Globus pallidus (tissue), 1 donor: ENCODE data around the gene SLC7A9.
"Not testable (repeated sequence)": the region's sequence is repeated elsewhere in the genome, so short reads cannot be mapped to it uniquely, and the experiment has no call there.

ENCODE experiments used
- DNase-seq: peaks from one replicate; pipeline ENCODE4 v3.0.0-alpha.2; 2015; ENCODE audit warnings: low spot score

SLC7A9 gene

DNA sequence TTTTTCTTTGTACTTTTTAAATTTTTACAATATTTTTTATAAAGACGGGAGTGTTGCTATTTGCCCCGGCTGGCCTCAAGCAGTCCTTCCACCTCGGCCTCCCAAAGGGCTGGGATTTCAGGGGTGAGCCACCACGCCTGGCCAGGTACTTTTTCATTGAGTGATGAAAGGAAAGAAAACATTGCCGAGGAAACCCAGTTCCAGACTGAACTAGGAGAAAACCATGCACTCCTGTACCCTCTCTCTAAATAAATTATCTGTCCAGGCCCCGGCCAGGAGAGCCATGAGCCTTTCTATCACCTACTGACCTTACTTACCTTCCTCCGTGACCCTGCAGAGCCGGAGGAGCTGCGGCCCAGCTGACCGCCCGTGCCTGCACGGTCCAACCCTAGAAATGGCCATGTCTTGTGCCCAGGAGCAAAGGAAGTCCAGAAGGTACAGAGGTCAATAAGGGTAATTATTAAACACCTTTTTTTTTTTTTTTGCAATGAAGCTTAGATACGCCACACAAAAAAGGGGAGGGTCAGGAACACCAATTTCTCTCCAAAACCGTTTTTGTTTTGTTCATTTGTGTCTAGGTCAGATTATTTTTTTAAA lies at the start of gene SLC7A9:
TSS of gene SLC7A9 (minus strand) at position 399 of the 597 bp plus-strand sequence. CDS start 1,233 bp downstream, outside the sequence.
- no peak for DNase-seq

DNA sequence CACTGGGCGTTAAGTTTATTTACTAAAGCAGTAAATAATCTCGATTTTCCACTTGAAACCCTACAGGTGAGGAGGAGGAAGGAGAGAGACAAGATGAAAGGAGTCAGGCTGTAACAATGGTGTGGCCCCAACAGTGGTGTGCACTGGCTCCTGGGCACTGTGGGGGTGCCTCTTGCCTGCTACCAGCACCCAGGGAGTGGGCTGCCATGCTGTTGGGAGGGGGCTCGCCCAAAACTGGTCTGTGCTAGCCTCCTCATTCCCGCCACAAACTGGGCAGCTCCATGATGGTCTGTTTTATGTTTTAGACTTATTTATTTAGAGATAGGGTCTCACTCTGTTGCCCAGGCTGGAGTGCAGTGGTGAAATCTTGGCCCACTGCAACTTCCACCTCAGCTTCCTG lies 49.8 kb upstream of the SLC7A9 start:
- DNase-seq: no peak

DNA sequence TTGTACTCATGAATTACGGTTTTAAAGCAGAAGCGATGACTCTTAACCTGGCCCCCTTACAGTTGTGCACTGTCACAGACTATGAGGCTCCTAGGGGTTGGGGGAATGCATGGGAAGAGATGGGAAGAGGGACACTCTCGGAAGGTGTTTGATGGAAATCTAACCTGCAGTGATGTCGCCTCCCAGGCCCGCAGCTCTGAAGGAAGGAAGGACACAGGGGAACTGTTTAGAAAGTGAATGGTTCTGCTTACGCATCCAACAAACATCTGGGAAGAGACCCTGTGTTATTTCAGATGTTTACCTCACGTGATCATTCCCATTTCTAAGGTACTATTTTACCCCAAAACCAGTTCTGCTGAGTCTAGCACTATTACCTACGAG lies 48.0 kb upstream of the SLC7A9 start:
- DNase-seq: no peak

DNA sequence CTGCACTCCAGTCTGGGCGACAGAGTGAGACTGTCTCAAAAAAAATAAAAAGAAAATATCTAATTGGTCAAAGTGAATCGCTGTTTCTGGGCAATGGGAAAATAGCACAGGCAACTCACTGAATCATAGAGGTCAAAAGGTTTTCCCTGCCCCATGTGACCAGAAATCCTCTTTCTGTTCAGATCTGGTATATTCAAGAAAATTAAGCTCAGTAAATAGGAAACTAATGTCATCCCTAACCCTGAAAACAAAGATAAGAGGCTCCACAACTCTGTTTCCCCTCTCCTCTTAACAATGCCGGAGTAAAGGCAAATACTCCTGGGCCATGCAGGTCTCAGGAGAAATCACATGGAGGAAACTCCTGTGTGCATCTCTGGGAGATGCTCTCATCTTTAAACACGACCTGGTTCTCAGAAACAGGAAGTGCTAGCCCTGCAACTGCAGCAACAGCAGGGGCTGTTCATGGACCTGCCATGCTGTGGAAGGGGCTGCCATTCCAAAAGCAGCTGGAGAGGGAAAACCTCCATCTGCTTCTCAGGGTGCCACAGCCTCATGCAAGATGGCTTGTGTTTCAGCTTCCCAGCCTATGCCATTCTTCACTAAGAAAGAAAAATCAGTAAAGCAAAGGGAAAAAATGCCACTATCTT lies 47.5 kb upstream of the SLC7A9 start:
- DNase-seq: no peak

DNA sequence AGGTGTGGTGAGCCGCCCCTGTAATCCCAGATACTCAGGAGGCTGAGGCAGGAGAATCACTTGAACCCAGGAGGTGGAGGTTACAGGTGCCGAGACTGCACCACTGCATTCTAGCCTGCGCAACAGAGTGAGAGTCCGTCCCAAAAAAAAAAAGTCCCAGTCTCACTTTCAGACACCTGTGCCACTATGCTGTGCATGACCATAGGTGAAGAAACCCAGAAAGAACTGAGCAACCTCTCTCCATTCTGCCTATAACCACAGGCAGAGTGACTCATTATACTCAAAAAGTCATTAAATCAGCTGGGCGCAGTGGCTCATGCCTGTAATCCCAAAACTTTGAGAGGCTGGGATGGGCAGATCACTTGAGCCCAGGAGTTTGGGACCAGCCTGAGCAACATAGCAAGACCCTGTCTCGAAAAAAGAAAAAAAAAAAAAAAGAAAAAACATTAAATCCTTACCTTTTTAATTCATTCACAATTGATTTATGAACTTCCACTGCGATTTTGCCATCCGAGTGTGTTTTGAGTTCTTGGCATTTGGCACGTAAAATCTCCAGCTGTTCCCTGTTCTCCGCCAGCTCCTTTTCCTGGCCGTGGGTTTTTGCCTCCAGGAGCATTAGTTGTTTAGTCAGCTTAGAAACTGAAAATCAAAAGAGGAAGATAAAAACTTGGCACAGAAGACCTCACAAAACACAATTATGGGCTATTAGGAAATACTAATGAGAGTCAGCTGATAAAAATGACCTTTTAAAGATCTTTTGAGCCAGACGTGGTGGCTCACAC lies 45.5 kb upstream of the SLC7A9 start:
- no peak for DNase-seq

DNA sequence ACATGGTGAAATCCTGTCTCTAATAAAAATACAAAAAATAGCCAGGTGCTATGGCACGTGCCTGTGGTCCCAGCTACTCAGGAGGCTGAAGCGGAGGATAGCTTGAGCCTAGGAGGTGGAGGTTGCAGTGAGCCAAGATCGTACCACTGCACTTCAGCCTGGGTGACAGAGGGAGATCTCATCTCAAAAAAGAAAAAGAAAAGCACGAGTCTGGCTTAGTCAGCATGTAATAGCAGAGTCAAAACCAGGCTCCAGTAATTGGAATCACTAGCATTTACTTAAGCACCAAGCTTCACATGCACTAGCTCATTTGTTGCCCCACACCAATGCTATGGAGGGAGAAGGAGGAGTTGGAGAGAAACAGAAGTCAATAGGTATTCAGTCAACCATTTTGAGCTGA lies 41.9 kb upstream of the SLC7A9 start:
- DNase-seq: no peak

DNA sequence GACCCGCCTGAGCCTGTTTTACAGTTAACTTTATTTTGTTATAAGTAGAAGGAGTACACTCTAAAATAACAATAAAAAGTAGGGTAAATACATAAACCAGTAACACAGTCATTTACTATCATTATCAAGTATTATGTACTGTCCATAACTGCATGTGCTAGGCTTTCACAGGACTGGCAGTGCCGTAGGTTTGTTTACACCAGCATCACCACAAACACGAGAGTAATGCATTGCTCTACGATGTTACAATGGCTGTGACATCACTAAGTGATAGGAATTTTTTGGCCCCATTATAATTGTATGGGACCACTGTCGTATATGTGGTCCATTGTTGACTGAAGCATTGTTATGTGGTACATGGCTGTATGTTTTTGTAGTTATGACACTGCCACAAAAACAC lies 41.3 kb upstream of the SLC7A9 start:
- no peak for DNase-seq

DNA sequence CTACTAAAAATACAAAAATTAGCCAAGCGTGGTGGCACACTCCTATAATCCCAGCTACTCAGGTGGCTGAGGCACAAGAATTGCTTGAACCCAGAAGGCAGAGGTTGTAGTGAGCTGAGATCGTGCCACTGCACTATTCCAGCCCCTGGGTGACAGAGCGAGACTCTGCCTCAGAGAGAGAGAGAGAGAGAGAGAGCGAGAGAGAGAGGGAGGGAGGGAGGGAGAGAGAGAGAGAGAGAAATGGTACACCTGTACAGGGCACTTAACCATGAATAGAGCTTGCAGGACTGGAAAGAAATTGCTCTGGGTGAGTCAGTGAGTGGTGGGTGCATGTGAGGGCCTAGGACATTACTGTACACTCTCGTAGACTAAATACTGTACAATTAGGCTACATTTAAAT lies 40.5 kb upstream of the SLC7A9 start:
- DNase-seq: no peak

DNA sequence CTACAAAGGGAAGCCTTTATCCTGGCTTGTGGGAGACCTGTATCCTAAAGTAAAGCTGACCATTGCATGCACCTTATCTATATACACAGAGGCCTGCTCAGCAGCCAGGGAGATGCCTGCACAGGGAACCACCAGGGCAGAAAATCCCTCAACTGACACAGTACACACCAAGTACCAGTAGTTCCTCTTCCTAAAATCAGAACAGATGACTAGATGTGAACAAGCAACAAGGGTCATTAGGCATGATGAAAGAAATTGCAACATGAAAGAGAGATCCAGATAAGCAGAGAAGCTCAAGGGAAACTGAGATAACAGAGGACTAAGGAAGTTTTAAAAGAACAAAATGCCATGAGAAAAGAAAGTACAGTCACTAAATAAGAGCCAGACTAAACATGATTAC lies 39.7 kb upstream of the SLC7A9 start:
- DNase-seq: no peak

DNA sequence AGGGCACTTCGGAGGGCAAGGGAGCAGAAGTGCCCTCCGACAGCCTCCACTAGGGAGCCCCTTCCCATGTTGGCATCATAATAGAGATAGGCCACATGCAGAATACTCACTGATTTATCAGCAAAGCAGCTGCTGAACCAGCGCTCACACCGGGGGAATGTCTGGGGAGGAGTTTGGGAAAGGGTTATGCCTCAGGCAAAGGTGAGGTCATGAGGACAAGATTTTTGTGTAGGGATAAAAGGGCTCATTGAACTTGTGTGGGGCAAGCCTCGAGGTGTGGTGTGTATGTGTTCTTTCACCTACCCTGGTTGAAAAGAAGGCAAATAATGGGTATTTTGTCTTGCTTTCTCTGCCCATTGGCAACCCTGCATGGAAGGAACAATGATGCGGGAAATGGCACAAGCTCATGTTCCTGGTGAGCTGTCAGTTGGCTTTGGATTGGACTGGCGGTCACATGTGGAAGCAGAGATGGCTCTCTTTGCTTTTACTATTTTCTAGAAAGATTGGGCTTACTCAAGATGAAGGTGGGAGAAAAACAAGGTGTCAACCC lies 39.1 kb upstream of the SLC7A9 start:
- DNase-seq: no peak

DNA sequence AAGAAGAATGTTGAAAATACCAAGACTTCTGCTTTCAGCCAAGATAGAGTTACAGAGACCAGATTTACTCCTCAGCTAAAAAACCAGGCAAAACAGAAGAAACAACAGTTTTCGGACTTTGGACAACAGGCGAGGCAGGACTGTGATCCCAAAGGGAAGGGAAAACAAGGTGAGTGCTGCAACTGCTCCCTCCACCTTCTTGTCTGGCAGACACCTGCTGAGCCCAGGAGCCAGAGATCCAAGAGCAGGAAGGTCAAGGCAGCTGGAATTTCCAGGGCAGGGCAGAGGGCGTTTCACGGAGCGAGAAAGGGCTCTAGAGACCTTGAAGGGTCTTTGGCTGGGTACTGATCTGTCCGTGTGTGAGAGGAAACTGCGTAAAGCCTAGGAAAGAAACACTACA lies 32.9 kb upstream of the SLC7A9 start:
- DNase-seq: no peak

DNA sequence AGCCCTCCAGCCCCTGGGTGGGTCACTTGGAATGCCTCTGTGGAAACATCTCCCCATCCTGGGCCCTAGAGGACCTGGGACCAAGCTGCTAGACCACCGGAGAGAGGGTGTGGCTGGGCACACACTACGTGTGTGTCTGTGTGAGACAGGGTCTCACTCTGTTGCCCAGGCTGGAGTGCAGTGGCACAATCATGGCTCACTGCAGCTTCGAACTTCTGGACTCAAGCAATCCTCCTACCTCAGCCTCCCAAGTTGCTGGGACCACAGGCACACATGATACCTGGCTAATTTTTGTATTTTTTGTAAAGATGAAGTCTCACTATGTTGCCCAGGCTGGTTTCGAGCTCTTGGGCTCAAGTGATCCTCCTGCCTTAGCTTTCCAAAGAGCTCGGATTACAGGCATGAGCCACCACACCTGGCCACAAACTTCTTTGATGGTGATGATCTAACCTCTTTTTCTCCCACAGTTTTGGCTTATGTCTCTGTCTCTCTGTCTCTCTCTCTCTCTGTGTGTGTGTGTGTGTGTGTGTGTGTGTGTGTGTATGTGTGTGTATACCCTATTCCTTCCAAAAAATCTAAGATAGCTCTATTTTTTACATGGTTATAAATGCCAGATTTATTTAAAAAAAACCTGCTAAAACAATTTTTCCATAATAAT lies 32.1 kb upstream of the SLC7A9 start:
- DNase-seq: no peak

DNA sequence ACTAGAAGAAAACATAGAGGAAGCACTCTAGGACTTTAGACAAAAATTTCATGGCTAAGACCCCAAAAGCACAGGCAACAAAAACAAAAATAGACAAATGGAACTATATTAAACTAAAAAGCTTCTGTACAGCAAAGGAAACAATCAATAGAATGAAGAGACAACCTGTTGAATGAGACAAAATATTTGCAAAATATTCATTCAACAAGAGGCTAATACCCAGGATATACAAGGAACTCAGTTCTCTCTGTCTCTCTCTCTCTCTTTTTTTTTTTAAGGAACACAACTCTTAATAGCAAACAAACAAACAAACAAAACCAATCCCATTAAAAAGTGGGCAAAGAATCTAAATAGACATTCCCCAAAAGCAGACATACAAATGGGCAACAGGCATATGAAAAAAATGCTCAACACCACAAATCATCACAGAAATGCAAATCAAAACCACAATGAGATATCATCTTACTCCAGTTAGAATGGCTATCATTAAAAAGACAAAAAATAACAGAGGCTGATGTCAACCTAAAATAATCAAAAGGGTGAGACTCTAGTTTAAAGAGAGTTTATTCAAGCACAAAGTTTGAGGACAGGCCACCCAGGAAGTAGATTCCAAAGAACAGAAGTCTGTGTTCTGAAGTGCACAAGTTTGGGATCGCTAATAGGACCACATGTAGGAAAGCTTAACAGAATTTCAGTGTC lies 27.1 kb upstream of the SLC7A9 start:
- no peak for DNase-seq

DNA sequence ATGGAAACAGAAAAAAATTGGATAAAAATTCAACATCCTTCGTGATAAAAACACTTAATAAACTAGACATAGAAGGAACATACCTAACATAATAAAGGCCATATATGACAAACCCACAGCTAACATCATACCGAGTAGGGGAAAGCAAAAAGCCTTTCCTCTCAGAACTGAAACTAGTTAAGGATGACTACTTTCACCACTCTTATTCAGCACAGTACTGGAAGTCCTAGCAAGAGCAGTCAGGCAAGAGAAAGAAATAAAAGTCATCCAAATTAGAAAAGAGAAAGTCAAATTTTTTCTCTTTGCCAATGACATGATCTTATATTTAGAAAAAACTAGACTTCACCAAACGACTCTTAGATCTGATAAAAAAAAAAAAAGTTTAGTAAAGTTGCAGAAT lies 25.8 kb upstream of the SLC7A9 start:
- no peak for DNase-seq

DNA sequence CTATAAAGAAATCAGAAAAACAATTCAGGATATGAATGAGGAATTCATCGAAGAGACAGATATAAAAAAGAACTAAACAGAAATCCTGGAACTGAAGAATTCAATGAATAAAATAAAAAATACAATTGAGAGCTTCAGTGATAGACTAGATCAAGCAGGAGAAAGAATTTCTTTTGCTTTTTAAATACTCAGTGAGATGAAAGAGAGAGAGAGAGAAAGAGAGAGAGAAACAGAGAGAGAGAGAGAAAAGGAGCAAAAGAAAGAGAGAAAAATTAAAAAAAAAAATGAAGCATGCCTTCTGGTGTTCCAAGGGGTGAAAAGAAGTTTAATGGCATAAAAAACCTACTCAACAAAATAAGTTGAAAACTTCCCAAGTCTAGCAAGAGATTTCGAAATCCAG lies 22.0 kb upstream of the SLC7A9 start:
- DNase-seq: no peak

DNA sequence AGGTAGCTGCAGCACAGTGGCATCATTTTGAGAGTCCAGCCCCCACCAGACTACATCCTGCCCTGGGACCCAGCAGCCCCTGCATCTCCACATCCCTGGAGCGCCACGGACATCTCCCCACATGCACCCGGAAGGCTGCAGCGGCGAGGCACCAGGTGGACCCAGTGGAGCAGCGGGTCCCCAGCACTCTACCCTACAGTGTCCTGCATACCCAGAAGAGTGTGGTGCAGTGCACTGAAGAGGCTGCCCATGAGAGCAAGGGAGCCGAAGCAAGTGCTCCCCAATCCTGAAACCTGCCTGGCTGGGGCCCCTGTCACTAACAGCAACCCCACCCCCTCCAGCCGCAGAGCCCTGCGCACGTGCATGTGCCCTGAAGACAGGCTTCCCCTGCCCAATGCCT lies 21.3 kb upstream of the SLC7A9 start:
- no peak for DNase-seq

DNA sequence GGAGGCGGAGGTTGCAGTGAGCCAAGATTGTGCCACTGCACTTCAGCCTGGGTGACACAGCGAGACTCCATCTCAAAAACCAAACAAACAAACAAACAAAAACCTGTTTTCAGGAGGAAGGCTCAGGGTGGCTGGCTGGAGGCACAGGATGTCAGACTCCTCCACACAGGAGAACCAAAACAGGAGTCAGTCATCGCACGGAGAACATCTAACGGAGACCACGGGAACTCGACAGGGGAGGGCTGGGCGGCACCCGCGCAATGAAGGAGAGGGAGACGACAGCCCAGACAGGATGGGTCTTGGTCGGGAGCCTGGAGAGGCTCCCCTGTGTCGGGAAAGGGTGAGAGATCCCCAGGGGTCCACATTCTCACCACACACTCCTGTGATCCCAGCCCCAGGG lies 20.8 kb upstream of the SLC7A9 start:
- no peak for DNase-seq

DNA sequence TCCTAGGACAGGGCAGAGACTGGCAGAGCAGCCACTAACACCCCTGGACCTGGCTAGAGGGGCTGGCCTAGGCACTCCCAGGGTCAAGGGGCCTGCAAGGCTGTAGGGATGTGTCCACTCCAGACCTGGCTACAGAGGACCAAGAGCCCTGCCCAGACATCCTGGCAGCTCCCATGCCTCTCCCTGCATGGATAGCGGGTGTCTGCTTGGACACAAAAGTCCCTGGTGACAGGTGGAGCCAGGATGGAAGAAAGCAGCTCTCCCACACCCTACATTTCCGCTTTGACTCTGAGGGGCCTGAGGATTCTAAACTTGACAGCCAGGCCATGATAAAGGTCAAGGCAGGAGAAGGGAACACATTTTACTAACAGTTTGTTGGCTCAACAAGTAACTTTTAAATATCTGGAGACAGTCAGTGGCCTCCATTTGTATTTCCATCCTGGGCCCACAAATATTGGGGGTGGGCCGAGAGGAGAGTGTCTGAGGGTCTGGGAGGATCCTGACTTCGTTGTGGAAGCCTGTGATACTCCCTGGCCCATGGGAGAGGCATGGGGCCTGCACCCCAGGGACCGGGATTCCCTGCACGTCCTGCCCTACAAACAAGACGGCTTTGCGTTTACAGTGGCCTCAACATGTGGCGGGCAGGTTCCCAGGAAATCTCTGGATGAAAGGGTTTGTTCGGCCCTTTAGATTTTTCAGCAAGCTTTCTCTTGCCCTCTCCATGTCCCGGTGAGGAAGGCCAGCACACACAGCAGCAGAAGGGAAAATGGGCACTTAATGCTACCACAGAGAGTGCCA lies 19.8 kb upstream of the SLC7A9 start:
- no peak for DNase-seq

DNA sequence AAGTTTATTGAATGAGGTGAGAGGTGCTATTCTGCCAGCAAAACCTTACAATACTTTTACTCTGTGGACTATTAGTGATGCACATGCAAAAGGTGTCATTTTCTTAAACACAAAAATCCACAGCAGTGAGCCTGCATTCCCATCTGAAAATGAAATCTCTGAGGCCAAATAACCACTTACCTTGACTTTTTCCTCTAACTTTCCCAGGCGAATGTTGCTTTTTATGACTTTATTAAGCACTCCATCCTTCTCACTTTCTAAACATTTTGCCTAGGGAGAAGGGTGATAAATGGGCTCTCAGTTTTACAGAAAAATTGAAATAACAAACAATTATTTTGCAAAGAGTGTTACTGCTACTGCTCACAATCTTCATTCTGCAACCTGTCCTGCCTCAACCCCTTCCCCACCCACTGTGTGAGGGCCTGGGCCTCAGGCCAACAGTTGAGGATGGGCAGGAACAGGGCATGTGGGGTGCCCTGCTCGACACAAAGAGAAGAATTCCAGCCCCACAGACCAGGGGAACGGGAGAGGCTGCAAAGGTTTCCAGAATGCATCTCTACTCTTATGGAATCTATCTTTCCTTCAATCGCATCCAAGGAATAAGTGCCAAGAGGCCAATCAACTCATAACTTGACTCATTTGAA lies 18.1 kb upstream of the SLC7A9 start:
- no peak for DNase-seq

DNA sequence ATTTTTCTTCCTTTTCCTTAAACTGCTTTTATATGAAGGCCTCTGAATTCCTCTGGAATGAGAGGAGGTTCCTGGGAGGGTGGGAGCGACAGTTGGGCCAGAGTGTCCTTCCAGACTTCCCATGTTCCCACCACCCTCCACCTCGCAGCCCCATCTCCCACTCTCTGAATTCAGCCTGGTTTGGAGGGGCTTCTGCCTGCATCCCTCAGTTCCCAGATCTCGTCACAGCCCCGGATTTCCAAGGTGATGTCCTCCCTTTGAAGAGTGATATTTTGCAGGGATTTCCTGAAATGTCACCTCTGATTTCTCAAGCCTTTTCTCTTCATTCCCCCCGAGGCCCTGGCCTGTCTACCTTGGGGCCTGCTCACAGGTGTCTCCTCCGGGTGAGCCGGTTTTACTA lies 16.7 kb upstream of the SLC7A9 start:
- no peak for DNase-seq

DNA sequence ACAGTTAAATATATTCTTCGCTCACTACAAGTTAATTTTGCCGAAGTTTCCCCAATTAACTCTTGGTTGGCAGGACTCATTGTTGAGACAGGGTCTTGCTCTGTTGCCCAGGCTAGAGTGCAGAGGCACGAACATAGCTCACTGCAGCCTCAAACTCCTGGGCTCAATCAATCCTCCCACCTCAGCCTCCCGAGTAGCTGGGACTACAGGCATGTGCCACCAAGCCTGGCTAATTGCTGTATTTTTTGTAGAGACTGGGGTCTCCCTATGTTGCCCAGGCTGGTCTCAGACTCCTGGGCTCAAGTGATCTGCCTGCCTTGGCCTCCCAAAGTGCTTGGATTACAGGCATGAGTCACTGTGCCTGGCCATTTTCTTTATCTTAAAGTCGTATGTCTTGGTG lies 15.7 kb upstream of the SLC7A9 start:
- not testable (repeated sequence) for DNase-seq
